Gastrocnemius medialis (tissue), 4 donors: ENCODE data around the gene PKNOX1. TPM values are rescaled to one million over a fixed set of nuclear protein-coding genes. Genes with fewer than 3 reads are reported as not detected.
"Not testable (repeated sequence)": the region's sequence is repeated elsewhere in the genome, so short reads cannot be mapped to it uniquely, and the experiment has no call there.

Experiments used
- ATAC-seq, 2 donors: fragments of 150-250 bp; one replicate each; pipeline ENCODE4 v1.9.1; 2016
- DNase-seq, 2 donors: peaks; one replicate each; pipeline ENCODE4 v3.0.0-alpha.2; 2019
- H3K27ac ChIP-seq, 4 donors: fragments of 200-600 bp; sonication (generic); 1 replicate in 1 of 4; 2 replicates in 3 of 4; pipeline ENCODE4 v1.5.1; 2016 to 2018; ENCODE audit warnings: mild to moderate bottlenecking in 2 of 4, moderate library complexity in 1 of 4
- H3K27me3 ChIP-seq, 3 donors: fragments of 200-600 bp; sonication (generic) in 2 of 3; 1 replicate in 1 of 3; 2 replicates in 2 of 3; pipeline versions ENCODE4 v1.5.1 to v1.6.0; 2016 to 2019; ENCODE audit warnings: mild to moderate bottlenecking in 1 of 3, moderate library complexity in 1 of 3
- H3K36me3 ChIP-seq, 2 donors: fragments of 200-600 bp; sonication (generic) in 1 of 2; one replicate each; pipeline ENCODE4 v1.5.1; 2017 to 2018
- H3K4me1 ChIP-seq, 2 donors: fragments of 200-600 bp; sonication (generic) in 1 of 2; one replicate each; pipeline ENCODE4 v1.5.1; 2016 to 2017; ENCODE audit warnings: mild to moderate bottlenecking in 2 of 2
- H3K4me3 ChIP-seq, 4 donors: fragments of 200-600 bp; sonication (generic) in 3 of 4; 1 replicate in 1 of 4; 2 replicates in 3 of 4; pipeline ENCODE4 v1.5.1; 2016 to 2019; ENCODE audit warnings: mild to moderate bottlenecking in 2 of 4
- H3K9me3 ChIP-seq, 3 donors: fragments of 200-600 bp; sonication (generic) in 2 of 3; 1 replicate in 1 of 3; 2 replicates in 2 of 3; pipeline ENCODE4 v1.5.1; 2016 to 2019
- POLR2A ChIP-seq, 2 donors: fragments of 450-650 bp; IDR thresholded peaks; one replicate each; pipeline ENCODE4 v1.6.1; 2017; ENCODE audit warnings: antibody characterized with exemption in 2 of 2, mild to moderate bottlenecking in 2 of 2, moderate library complexity in 2 of 2
- in situ Hi-C, 4 donors: fragments of 200-750 bp; cut with MboI; loops; one replicate each; pipeline versions ENCODE4 v1.15.0 to v1.8.0; 2017; ENCODE audit warnings: low sequenced_read_pairs in 4 of 4
- intact Hi-C: fragments of 100-400 bp; cut with DNase I; formaldehyde crosslinking; loops from one replicate; pipeline ENCODE4 v1.15.1; 2023; ENCODE audit warnings: low total_unique reads
- total RNA-seq, 4 donors: library from RNA; depleted of rRNA; stranded (reverse); fragments of >200 nt; gene quantifications; one replicate each; pipeline versions ENCODE4 v1.1.0 to v1.2.3, GENCODE V29; 2016
- TF ChIP-seq, protein P1 (sequence below), 5 experiments: fragments of 450-650 bp in 3 of 5; fragments of 200-600 bp in 2 of 5; sonication (generic) in 2 of 5; IDR thresholded peaks in 4 of 5; conservative IDR thresholded peaks in 1 of 5; 1 replicate in 4 of 5; 2 replicates in 1 of 5; pipeline ENCODE4 v1.5.1; 2016 to 2019; ENCODE audit warnings: antibody characterized with exemption in 5 of 5, mild to moderate bottlenecking in 3 of 5, moderate library complexity in 3 of 5

The PKNOX1 gene
- total RNA-seq, 4 donors from 2014 or later, result 5.3 to 18.0 (median 7.6) TPM

DNA sequence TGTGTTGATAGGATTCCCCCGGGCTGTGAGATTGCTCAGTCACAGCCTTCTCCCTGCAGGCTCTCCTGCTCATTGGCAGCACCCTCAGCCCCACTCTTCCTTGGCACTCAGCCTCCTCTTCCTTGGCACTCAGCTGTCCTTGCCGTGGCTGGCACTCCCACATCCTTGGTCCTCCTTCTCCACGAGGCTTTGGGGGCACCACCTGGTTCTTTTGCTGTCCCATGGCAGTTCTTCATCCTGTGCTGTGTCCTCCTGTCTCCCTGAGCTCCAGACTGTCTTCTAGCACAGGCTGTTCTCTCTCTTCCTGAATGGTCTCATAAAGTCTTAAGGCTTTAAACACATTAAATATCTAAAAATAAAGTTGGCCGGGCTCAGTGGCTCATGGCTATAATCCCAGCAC is 27.0 kb downstream of the PKNOX1 start:
- in situ Hi-C loops, result no loop called here
- intact Hi-C loops, result loop anchor here (10.0 kb wide), 1 partner anchor 57 kb away; no protein-coding TSS in a partner anchor
- peaks cover 7 to 11% of the 10 kb centered on the region in 2 donors for H3K4me1 ChIP-seq
- TF ChIP-seq POLR2A (IDR thresholded peaks at IDR 0.05), result no peak
- TF ChIP-seq, protein P1, sequence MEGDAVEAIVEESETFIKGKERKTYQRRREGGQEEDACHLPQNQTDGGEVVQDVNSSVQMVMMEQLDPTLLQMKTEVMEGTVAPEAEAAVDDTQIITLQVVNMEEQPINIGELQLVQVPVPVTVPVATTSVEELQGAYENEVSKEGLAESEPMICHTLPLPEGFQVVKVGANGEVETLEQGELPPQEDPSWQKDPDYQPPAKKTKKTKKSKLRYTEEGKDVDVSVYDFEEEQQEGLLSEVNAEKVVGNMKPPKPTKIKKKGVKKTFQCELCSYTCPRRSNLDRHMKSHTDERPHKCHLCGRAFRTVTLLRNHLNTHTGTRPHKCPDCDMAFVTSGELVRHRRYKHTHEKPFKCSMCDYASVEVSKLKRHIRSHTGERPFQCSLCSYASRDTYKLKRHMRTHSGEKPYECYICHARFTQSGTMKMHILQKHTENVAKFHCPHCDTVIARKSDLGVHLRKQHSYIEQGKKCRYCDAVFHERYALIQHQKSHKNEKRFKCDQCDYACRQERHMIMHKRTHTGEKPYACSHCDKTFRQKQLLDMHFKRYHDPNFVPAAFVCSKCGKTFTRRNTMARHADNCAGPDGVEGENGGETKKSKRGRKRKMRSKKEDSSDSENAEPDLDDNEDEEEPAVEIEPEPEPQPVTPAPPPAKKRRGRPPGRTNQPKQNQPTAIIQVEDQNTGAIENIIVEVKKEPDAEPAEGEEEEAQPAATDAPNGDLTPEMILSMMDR (IDR thresholded peaks at IDR 0.05 in 4 of 5, conservative IDR thresholded peaks at IDR 0.05 in 1 of 5), result no peak
- ATAC-seq (peak; percentile 30 to 36), DNase-seq (peak in 1 of 2 donors; percentile 16)
- no peak overlapping the region for H3K27ac ChIP-seq
- no peaks in the 10 kb centered on the region for H3K36me3 ChIP-seq
- no peaks in the 10 kb centered on the region for H3K9me3 ChIP-seq
- no peaks in the 10 kb centered on the region for H3K27me3 ChIP-seq
- H3K4me3 ChIP-seq, result no peak overlapping the region

DNA sequence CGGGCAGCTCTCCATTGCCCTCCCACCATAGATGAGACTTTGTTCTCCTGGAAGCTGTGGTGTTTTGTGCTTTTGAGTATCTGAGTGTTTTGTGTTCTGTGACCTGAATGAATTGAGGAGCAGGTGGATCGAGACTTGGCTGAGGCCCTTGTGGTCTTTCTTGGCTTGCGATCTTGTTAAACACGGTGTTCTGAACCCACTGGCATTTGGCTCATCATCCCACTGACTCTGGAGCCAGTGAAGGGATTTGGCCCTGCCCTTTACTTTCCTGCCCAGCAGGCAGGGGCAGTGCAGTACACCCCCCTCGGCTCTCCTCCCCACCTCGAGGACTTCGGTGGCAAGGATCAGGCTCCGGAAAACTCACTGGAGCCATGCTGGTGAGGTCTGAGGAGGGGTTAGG is 30.6 kb downstream of the PKNOX1 start:
- no peak overlapping the region for H3K27ac ChIP-seq
- peaks cover 0 to 5% of the 10 kb centered on the region in 2 donors for H3K36me3 ChIP-seq
- no peak overlapping the region for H3K4me3 ChIP-seq
- TF ChIP-seq, protein P1 (IDR thresholded peaks at IDR 0.05 in 4 of 5, conservative IDR thresholded peaks at IDR 0.05 in 1 of 5), result no peak
- TF ChIP-seq POLR2A (IDR thresholded peaks at IDR 0.05), result no peak
- no peak for DNase-seq
- peaks cover 0 to 8% of the 10 kb centered on the region in 2 donors for H3K4me1 ChIP-seq
- intact Hi-C loops (loop anchor here (10.0 kb wide), 1 partner anchor 60 kb away; no protein-coding TSS in a partner anchor), in situ Hi-C loops (no loop called here)
- no peaks in the 10 kb centered on the region for H3K27me3 ChIP-seq
- no peaks in the 10 kb centered on the region for H3K9me3 ChIP-seq
- ATAC-seq, result no peak

DNA sequence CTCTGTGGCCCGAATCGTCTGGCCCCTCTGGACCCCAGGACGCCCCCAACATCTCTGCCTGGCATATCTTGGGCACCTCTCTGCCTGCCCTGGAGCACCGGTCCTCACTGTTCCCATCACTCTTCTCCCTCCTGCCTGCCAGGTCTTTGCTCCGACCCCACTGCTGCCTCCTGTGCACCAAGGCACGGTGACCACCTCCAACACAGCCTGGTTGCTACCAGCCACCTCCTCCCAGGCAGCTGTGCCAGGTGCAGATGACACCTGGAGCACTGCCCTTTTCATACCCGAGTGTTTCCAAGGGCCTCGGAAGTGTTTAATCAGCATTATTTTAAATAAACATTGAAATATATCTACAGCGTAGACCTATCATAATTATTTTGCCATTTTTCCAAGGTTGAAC is 31.3 kb downstream of the PKNOX1 start:
- DNase-seq, result no peak
- Histone ChIP-seq H3K4me1 (peaks cover 0 to 8% of the 10 kb centered on the region in 2 donors), H3K27me3 (no peaks in the 10 kb centered on the region), H3K27ac (no peak overlapping the region), H3K4me3 (no peak overlapping the region), H3K9me3 (no peaks in the 10 kb centered on the region), H3K36me3 (peaks cover 0 to 8% of the 10 kb centered on the region in 2 donors)
- TF ChIP-seq, protein P1 (IDR thresholded peaks at IDR 0.05 in 4 of 5, conservative IDR thresholded peaks at IDR 0.05 in 1 of 5), result no peak
- TF ChIP-seq POLR2A (IDR thresholded peaks at IDR 0.05), result no peak
- intact Hi-C loops, result loop anchor here (10.0 kb wide), 1 partner anchor 61 kb away; no protein-coding TSS in a partner anchor
- in situ Hi-C loops, result no loop called here
- ATAC-seq, result no peak

DNA sequence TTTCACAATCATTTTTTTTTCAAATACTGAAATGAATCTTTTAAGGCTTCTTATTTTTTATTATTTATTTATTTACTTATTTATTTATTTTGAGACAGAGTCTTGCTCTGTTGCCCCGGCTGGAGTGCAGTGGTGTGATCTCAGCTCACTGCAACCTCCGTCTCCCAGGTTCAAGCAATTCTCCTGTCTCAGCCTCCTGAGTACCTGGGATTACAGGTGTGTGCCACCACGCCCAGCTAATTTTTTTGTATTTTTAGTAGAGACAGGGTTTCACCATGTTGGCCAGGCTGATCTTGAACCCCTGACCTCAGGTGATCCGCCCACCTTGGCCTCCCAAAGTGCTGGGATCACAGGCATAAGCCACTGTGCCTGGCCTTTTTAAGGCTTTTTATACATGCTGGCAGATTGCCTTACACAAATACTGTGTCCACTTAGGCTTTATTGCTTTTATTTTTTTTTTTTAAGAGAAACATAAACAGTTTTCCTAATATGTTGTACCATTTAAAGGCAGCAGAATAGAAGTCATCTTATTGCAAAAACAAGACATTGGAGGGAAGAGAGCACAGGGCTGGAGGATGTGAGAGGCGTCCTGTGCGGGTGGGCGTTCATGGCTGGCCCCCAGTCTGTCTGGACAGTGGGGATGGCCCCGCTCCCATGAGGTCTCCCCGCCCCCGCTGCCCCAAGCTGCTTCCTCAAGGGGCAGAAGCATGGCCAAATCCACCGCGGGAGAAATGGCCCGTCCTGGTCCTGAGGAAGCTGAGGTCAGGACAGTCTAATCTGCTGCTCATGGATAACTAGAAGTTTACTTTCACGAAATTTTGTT is 31.9 kb downstream of the PKNOX1 start:
- H3K9me3 ChIP-seq, H3K27me3 ChIP-seq, H3K4me3 ChIP-seq, H3K4me1 ChIP-seq, H3K36me3 ChIP-seq, in situ Hi-C loops, DNase-seq, H3K27ac ChIP-seq, ATAC-seq: not testable (repeated sequence)
- intact Hi-C loops, result loop anchor here (10.0 kb wide), 1 partner anchor 61 kb away; no protein-coding TSS in a partner anchor

DNA sequence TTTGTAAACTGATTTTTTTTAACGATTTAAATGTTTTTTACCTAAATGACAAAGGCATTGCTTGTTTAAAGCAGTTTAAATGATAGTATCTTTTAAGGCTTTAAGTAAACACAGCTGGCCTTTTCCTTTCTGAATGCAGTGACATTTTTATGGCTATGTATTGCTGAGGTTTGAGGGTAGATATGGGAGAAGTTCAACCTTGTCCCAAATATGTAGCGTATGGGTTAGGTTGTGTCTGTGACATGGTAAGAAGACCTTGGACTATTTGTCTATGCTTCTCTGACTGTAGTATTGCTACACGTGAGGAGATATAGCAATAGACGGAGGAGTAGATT is 32.5 kb downstream of the PKNOX1 start:
- Histone ChIP-seq H3K4me1 (no peaks in the 10 kb centered on the region), H3K9me3 (no peaks in the 10 kb centered on the region), H3K4me3 (no peak overlapping the region), H3K27ac (no peak overlapping the region), H3K36me3 (peaks cover 0 to 15% of the 10 kb centered on the region in 2 donors), H3K27me3 (no peaks in the 10 kb centered on the region)
- ATAC-seq (no peak), DNase-seq (no peak)
- in situ Hi-C loops, result no loop called here
- intact Hi-C loops, result loop anchor here (10.0 kb wide), 1 partner anchor 62 kb away; no protein-coding TSS in a partner anchor
- no peak for TF ChIP-seq POLR2A (IDR thresholded peaks at IDR 0.05)
- TF ChIP-seq, protein P1 (IDR thresholded peaks at IDR 0.05 in 4 of 5, conservative IDR thresholded peaks at IDR 0.05 in 1 of 5), result no peak
